Naive thymus-derived CD4-positive, alpha-beta T cell (primary cell): ENCODE results near the gene NDUFAF2. TPM values are rescaled to one million over a fixed set of nuclear protein-coding genes. Genes with fewer than 3 reads are reported as not detected.

ENCODE experiments used
- ATAC-seq: fragments of 150-1000 bp; cut with Tn5 transposase; 2 replicates; pipeline ENCODE4 v1.10.0; 2021; ENCODE audit warnings: mild to moderate bottlenecking, moderate library complexity
- CTCF ChIA-PET: fragments of 350-600 bp; sonication (Branson Sonifier 250); formaldehyde crosslinking; loops from one replicate; lab custom pipeline; 2021; ENCODE audit warnings: antibody characterized with exemption; lab: Charles Lee
- POLR2A ChIA-PET: fragments of 350-600 bp; sonication (Branson Sonifier 250); formaldehyde crosslinking; loops from one replicate; lab custom pipeline; 2021; ENCODE audit warnings: antibody characterized with exemption, inconsistent platforms; lab: Charles Lee
- DNase-seq, 9 donors: peaks; one replicate each; pipeline versions ENCODE4 v3.0.0 to v3.0.0-alpha.2; 2020 to 2022; ENCODE audit warnings: mixed read lengths in 1 of 9
- H3K27ac ChIP-seq: one replicate; pipeline ENCODE4 v1.7.0; 2013; ENCODE audit warnings: mild to moderate bottlenecking, low read depth, low read length, moderate library complexity
- H3K27me3 ChIP-seq, 2 donors: one replicate each; pipeline ENCODE4 v1.7.0; 2013; ENCODE audit warnings: low read length in 2 of 2, mild to moderate bottlenecking in 2 of 2, moderate library complexity in 2 of 2; ENCODE audit not compliant: control insufficient read depth in 2 of 2, insufficient read depth in 2 of 2
- H3K36me3 ChIP-seq, 3 experiments: 1 replicate in 2 of 3; 2 replicates in 1 of 3; pipeline ENCODE4 v1.7.0; 2013; ENCODE audit warnings: low read length in 3 of 3, mild to moderate bottlenecking in 3 of 3, moderate library complexity in 1 of 3; ENCODE audit not compliant: insufficient read depth in 3 of 3, control insufficient read depth in 2 of 3
- H3K4me1 ChIP-seq, 2 donors: one replicate each; pipeline ENCODE4 v1.7.0; 2013; ENCODE audit warnings: low read length in 2 of 2, mild to moderate bottlenecking in 2 of 2, moderate library complexity in 1 of 2; ENCODE audit not compliant: control insufficient read depth in 2 of 2, insufficient read depth in 2 of 2
- H3K4me3 ChIP-seq: 2 replicates; pipeline ENCODE4 v1.7.0; 2013; ENCODE audit warnings: mild to moderate bottlenecking, low read length
- H3K9me3 ChIP-seq, 3 experiments: 1 replicate in 2 of 3; 2 replicates in 1 of 3; pipeline ENCODE4 v1.7.0; 2013; ENCODE audit warnings: low read length in 3 of 3; ENCODE audit not compliant: control insufficient read depth in 2 of 3
- H3K27ac Mint-ChIP-seq, 9 donors: one replicate each; pipeline ENCODE4 v1.8.0; 2020 to 2022; ENCODE audit warnings: mixed read lengths in 9 of 9, mild to moderate bottlenecking in 8 of 9, moderate library complexity in 5 of 9, inconsistent platforms in 2 of 9
- H3K27me3 Mint-ChIP-seq, 5 donors: one replicate each; pipeline ENCODE4 v1.8.0; 2021 to 2022; ENCODE audit warnings: mixed read lengths in 5 of 5, mild to moderate bottlenecking in 1 of 5
- H3K36me3 Mint-ChIP-seq, 5 donors: one replicate each; pipeline ENCODE4 v1.8.0; 2020 to 2022; ENCODE audit warnings: mixed read lengths in 5 of 5, mild to moderate bottlenecking in 3 of 5, inconsistent platforms in 1 of 5
- H3K4me1 Mint-ChIP-seq, 7 donors: one replicate each; pipeline ENCODE4 v1.8.0; 2020 to 2022; ENCODE audit warnings: mixed read lengths in 7 of 7, mild to moderate bottlenecking in 3 of 7, inconsistent platforms in 1 of 7
- H3K4me3 Mint-ChIP-seq, 10 donors: one replicate each; pipeline ENCODE4 v1.8.0; 2020 to 2022; ENCODE audit warnings: mild to moderate bottlenecking in 10 of 10, mixed read lengths in 10 of 10, moderate library complexity in 6 of 10, inconsistent platforms in 2 of 10
- H3K9me3 Mint-ChIP-seq, 11 donors: one replicate each; pipeline ENCODE4 v1.8.0; 2020 to 2022; ENCODE audit warnings: mixed read lengths in 11 of 11, mild to moderate bottlenecking in 4 of 11, inconsistent platforms in 1 of 11, moderate library complexity in 1 of 11
- intact Hi-C, 2 donors: fragments of 100-400 bp; cut with micrococcal nuclease; formaldehyde crosslinking; loops; one replicate each; pipeline ENCODE4 v1.15.1; 2023
- polyA plus RNA-seq, 2 donors: library from polyadenylated mRNA; unstranded; fragments of 300-500 nt; fragmentation: Illumina TruSeq; gene quantifications; one replicate each; pipeline ENCODE4 v1.2.3, GENCODE V29; 2021
- total RNA-seq, 6 experiments: library from RNA in 5 of 6; stranded (reverse) in 5 of 6; gene quantifications; 1 replicate in 5 of 6; 2 replicates in 1 of 6; pipeline ENCODE4 v1.2.3 and lab custom pipeline; 2021 to 2026

The NDUFAF2 gene
- total and polyA plus RNA-seq, 7 experiments from 2014 or later = 7.0 to 34.7 (median 16.0) TPM

DNA sequence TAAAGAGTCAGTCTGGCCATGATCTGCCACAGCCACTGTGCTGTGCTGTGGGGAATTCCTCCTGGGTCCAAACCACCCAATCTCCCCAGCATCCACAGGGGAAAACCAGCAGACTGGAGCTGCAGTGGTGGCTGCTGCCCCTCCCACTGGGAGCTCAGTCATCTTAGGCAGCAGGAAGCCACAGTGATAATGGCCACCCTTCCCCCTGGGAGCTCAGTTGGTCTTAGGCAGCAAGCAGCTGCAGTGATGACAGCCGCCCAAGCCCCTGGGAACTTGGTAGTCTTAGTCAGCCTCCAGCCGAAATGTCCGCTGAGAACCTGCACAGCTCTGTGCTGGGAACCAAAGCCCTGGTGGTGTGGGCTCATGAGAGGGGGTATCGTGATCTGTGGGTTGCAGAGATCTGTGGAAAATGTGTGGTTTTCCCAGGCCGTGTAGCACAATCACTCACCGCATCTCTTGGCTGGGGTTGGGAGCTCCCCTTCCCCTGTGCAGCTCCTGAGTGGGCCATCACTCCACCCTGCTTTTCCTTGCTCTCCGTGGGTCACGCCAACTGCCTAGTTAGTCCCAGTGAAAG is 255.7 kb downstream of the NDUFAF2 start:
- intact Hi-C loops = no loop called here
- CTCF ChIA-PET = no interaction called here
- peaks cover 15 to 50% (median 37%) of the 10 kb centered on the region in 5 donors for H3K27me3 Mint-ChIP-seq

DNA sequence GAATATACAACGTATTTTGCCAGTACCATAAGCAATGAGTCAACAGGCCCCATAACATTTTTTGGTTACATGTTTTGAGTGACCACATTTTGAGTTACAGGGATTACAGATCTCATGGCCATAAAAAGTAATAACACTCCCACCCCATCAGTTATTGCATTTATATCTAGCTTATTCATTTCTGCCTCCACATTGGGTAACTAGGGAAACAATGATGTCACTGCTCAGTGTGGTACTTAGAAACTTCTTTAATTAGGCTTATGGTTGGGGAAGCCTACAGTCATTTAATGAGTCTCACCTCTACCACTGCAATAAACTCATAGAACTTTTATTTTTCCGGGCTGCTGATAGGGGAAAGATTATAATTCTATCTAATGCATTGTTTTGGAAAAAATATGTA is 257.2 kb downstream of the NDUFAF2 start:
- no peak overlapping the region for H3K4me3 Mint-ChIP-seq
- H3K36me3 ChIP-seq = no peaks in the 10 kb centered on the region
- H3K4me1 Mint-ChIP-seq = no peaks in the 10 kb centered on the region
- no peak for DNase-seq
- H3K27ac ChIP-seq = no peak overlapping the region
- no peaks in the 10 kb centered on the region for H3K27me3 ChIP-seq
- ChIA-PET CTCF (no interaction called here), POLR2A (no interaction called here)
- H3K9me3 ChIP-seq = no peaks in the 10 kb centered on the region
- no peaks in the 10 kb centered on the region for H3K4me1 ChIP-seq
- ATAC-seq = no peak
- intact Hi-C loops = no loop called here
- H3K36me3 Mint-ChIP-seq = peaks cover 0 to 15% (median 5%) of the 10 kb centered on the region in 5 donors
- peaks cover 4 to 47% (median 40%) of the 10 kb centered on the region in 5 donors for H3K27me3 Mint-ChIP-seq
- H3K4me3 ChIP-seq = no peak overlapping the region
- no peak overlapping the region for H3K27ac Mint-ChIP-seq
- H3K9me3 Mint-ChIP-seq = peaks cover 8 to 37% (median 19%) of the 10 kb centered on the region in 11 donors

More for the DNA sequence above, 255.7 kb downstream of the NDUFAF2 start:
- Mint-ChIP-seq H3K4me1 (peaks cover 0 to 5% (median 0%) of the 10 kb centered on the region in 7 donors), H3K9me3 (peaks cover 8 to 35% (median 19%) of the 10 kb centered on the region in 11 donors), H3K27ac (no peak overlapping the region), H3K4me3 (no peak overlapping the region), H3K36me3 (peaks cover 0 to 15% (median 5%) of the 10 kb centered on the region in 5 donors)
- Histone ChIP-seq H3K36me3 (no peaks in the 10 kb centered on the region), H3K9me3 (no peaks in the 10 kb centered on the region), H3K4me3 (no peak overlapping the region), H3K27me3 (no peaks in the 10 kb centered on the region), H3K27ac (no peak overlapping the region), H3K4me1 (no peaks in the 10 kb centered on the region)
- DNase-seq = no peak
- ATAC-seq = no peak
- POLR2A ChIA-PET = no interaction called here

Other genes with a start within 250 kb of the NDUFAF2 start
- 10 to 100 TPM in 1 of 5 experiments, under 1 TPM in 3, not detected in 1; 0.24 to 24.0 (median 0.31) TPM for gene DEPDC1B, start 245.0 kb upstream of the NDUFAF2 start, total RNA-seq
- not detected for gene DEPDC1B, start 245.0 kb upstream of the NDUFAF2 start, polyA plus RNA-seq
- 1 to 10 TPM in 1 of 5 experiments, under 1 TPM in 2, not detected in 2; 0.29 to 2.2 (median 0.48) TPM for gene ELOVL7, start 100.9 kb upstream of the NDUFAF2 start, total RNA-seq
- gene ELOVL7, start 100.9 kb upstream of the NDUFAF2 start, polyA plus RNA-seq = not detected
- gene ERCC8, start 135 bp upstream of the NDUFAF2 start, total RNA-seq = 1 to 10 TPM; 4.9 to 9.0 (median 8.0) TPM
- 10 to 100 TPM; 10.6 to 19.6 TPM for gene ERCC8, start 135 bp upstream of the NDUFAF2 start, polyA plus RNA-seq
- gene SMIM15, start 217.3 kb downstream of the NDUFAF2 start, total RNA-seq = 10 to 100 TPM; 17.3 to 49.0 (median 34.0) TPM
- 10 to 100 TPM; 24.3 to 25.3 TPM for gene SMIM15, start 217.3 kb downstream of the NDUFAF2 start, polyA plus RNA-seq